ENCODE data around the gene CRYBB3. TPM values are rescaled to one million over a fixed set of nuclear protein-coding genes. Genes with fewer than 3 reads are reported as not detected.

The CRYBB3 gene
- total RNA-seq, 1 experiment from 2014 or later = not detected

DNA sequence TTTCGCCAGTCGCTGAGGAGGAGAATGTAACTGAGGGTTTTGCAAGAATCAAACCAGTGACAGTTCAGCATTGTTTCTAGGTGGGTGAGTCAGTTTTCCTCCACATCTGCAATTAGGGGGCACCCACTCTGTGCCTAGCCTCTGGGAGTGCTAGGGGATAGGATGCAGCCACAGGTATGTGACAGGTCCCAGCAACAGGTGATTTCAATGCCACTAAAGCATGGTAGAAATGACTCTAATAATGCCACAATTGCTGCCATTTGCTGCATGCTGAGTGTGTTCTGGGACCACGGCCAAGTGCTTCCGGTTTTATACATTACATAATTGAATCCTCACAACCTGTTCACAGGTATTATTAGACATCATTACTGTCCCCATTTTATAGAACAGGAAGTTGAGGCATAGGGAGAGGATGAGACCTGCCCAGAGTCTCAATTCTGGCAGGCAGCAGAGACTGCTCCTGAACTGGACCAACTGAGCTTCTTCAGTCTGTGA, 20.3 kb downstream of the CRYBB3 start:
- no peak for TF ChIP-seq EZH2 (IDR thresholded peaks at IDR 0.05; ENCODE audit: borderline replicate concordance, low read depth, low read length, poor library complexity, severe bottlenecking)
- TF ChIP-seq, protein P1, sequence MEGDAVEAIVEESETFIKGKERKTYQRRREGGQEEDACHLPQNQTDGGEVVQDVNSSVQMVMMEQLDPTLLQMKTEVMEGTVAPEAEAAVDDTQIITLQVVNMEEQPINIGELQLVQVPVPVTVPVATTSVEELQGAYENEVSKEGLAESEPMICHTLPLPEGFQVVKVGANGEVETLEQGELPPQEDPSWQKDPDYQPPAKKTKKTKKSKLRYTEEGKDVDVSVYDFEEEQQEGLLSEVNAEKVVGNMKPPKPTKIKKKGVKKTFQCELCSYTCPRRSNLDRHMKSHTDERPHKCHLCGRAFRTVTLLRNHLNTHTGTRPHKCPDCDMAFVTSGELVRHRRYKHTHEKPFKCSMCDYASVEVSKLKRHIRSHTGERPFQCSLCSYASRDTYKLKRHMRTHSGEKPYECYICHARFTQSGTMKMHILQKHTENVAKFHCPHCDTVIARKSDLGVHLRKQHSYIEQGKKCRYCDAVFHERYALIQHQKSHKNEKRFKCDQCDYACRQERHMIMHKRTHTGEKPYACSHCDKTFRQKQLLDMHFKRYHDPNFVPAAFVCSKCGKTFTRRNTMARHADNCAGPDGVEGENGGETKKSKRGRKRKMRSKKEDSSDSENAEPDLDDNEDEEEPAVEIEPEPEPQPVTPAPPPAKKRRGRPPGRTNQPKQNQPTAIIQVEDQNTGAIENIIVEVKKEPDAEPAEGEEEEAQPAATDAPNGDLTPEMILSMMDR (conservative IDR thresholded peaks at IDR 0.05; ENCODE audit: low read depth, low read length) = no peak
- no peaks in the 10 kb centered on the region for H3K9me3 ChIP-seq (ENCODE audit: low read depth, low read length, poor library complexity, severe bottlenecking)
- H3K4me1 ChIP-seq (ENCODE audit: insufficient read depth, low read length, poor library complexity, severe bottlenecking) = no peaks in the 10 kb centered on the region
- ChIA-PET POLR2A (ENCODE audit: low non-redundant PET) (no interaction called here), CTCF (no interaction called here)
- no peak overlapping the region for H3K4me3 ChIP-seq (ENCODE audit: low read depth, low read length, poor library complexity, severe bottlenecking)
- H3K36me3 ChIP-seq (ENCODE audit: insufficient read depth, low read length, poor library complexity, severe bottlenecking) = no peaks in the 10 kb centered on the region
- peaks cover 3% of the 10 kb centered on the region for H3K27me3 ChIP-seq (replicated peaks; ENCODE audit: insufficient read depth, low read depth, low read length, poor library complexity)
- intact Hi-C loops (cut with micrococcal nuclease; ENCODE audit: unreplicated experiment) = no loop called here
- no TSS peak for BruUV-seq (replicated peaks)
- DNase-seq (ENCODE audit: low spot score) = no peak
- H3K27ac ChIP-seq (ENCODE audit: low read depth, low read length, poor library complexity, severe bottlenecking) = no peak overlapping the region

DNA sequence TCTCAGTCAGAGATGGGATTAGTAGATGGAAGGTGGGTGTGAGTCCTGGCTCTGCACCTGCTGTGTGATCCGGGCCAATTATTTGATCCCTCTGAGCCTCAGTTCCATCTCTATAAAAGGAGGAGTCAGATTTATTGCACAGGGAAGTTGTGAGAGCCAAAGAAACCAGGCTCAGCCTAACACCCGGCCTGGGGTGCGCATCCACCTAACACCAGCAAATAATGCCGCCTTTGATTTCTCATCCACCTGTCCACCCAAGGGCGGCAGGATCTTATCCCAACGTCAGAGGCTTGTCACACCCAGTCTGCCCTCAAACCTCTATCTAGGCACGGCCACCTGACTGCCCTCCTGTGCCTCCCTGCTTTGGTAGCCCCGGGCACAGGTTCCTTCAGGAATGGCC, 22.1 kb downstream of the CRYBB3 start:
- Histone ChIP-seq H3K4me3 (ENCODE audit: low read depth, low read length, poor library complexity, severe bottlenecking) (no peak overlapping the region), H3K9me3 (ENCODE audit: low read depth, low read length, poor library complexity, severe bottlenecking) (no peaks in the 10 kb centered on the region), H3K4me1 (ENCODE audit: insufficient read depth, low read length, poor library complexity, severe bottlenecking) (no peaks in the 10 kb centered on the region), H3K36me3 (ENCODE audit: insufficient read depth, low read length, poor library complexity, severe bottlenecking) (no peaks in the 10 kb centered on the region), H3K27ac (ENCODE audit: low read depth, low read length, poor library complexity, severe bottlenecking) (no peak overlapping the region), H3K27me3 (replicated peaks; ENCODE audit: insufficient read depth, low read depth, low read length, poor library complexity) (peaks cover 4% of the 10 kb centered on the region)
- CTCF ChIA-PET = no interaction called here
- POLR2A ChIA-PET (ENCODE audit: low non-redundant PET) = no interaction called here
- DNase-seq (ENCODE audit: low spot score) = no peak
- no peak for TF ChIP-seq EZH2 (IDR thresholded peaks at IDR 0.05; ENCODE audit: borderline replicate concordance, low read depth, low read length, poor library complexity, severe bottlenecking)
- TF ChIP-seq, protein P1 (conservative IDR thresholded peaks at IDR 0.05; ENCODE audit: low read depth, low read length) = no peak
- intact Hi-C loops (cut with micrococcal nuclease; ENCODE audit: unreplicated experiment) = no loop called here
- no TSS peak for BruUV-seq (replicated peaks)

DNA sequence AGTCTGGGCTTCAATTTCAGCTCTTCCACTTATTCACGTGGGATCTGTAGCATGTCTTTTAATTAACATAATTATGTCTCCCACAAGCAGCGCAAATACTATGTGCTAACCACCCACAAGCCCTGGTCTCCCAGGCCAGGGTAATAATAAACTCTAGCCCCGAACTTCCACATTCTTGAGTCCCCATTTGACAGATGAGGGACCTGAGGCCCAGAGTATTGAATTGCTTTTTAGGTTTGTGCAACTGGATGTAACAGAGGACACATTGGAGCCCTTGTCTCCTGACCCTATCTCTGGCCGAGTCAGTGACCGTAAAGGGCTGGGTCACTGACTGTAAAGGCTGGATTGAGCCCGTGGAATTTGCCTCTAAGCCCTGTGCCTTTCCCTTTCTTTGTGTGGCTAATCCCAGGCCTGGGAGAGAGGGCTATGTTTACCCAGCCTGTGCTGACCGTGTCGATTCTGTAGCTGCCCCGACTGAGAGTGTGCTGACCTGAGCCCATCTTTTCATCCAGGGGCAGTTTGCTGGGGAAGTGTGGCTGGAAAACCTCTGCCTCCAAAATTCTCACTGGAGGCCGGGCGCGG, 23.7 kb downstream of the CRYBB3 start:
- no peak overlapping the region for H3K27ac ChIP-seq (ENCODE audit: low read depth, low read length, poor library complexity, severe bottlenecking)
- no peak overlapping the region for H3K4me3 ChIP-seq (ENCODE audit: low read depth, low read length, poor library complexity, severe bottlenecking)
- no peaks in the 10 kb centered on the region for H3K36me3 ChIP-seq (ENCODE audit: insufficient read depth, low read length, poor library complexity, severe bottlenecking)
- no peaks in the 10 kb centered on the region for H3K4me1 ChIP-seq (ENCODE audit: insufficient read depth, low read length, poor library complexity, severe bottlenecking)
- DNase-seq (ENCODE audit: low spot score) = no peak
- intact Hi-C loops (cut with micrococcal nuclease; ENCODE audit: unreplicated experiment) = no loop called here
- H3K27me3 ChIP-seq (replicated peaks; ENCODE audit: insufficient read depth, low read depth, low read length, poor library complexity) = peaks cover 4% of the 10 kb centered on the region
- POLR2A ChIA-PET (ENCODE audit: low non-redundant PET) = no interaction called here
- no peaks in the 10 kb centered on the region for H3K9me3 ChIP-seq (ENCODE audit: low read depth, low read length, poor library complexity, severe bottlenecking)
- CTCF ChIA-PET = no interaction called here
- TF ChIP-seq, protein P1 (conservative IDR thresholded peaks at IDR 0.05; ENCODE audit: low read depth, low read length) = no peak
- no peak for TF ChIP-seq EZH2 (IDR thresholded peaks at IDR 0.05; ENCODE audit: borderline replicate concordance, low read depth, low read length, poor library complexity, severe bottlenecking)
- BruUV-seq (replicated peaks) = no TSS peak
